Heart right ventricle (tissue), 16 donors: ENCODE measurements around the gene KIF5C. TPM values are rescaled to one million over a fixed set of nuclear protein-coding genes. Genes with fewer than 3 reads are reported as not detected.
A peak's percentile ranks its signal among the peaks of the same experiment; 100 is the strongest.

ENCODE experiments used
- ATAC-seq, 8 donors: fragments of 200-7000 bp; cut with Tn5 transposase; one replicate each; pipeline ENCODE4 v1.9.1; 2020; ENCODE audit warnings: mild to moderate bottlenecking in 8 of 8, moderate library complexity in 8 of 8, moderate number of reproducible peaks in 1 of 8
- DNase-seq, 2 donors: peaks; one replicate each; pipeline ENCODE4 v3.0.0-alpha.2; 2020
- H3K27ac ChIP-seq, 10 donors: fragments of 200-600 bp; sonication (generic) in 2 of 10; one replicate each; pipeline versions ENCODE4 v1.5.0 to v1.8.0; 2020 to 2022; ENCODE audit warnings: mild to moderate bottlenecking in 3 of 10
- H3K27me3 ChIP-seq, 7 donors: fragments of 200-600 bp; one replicate each; pipeline ENCODE4 v1.8.0; 2021 to 2022; ENCODE audit warnings: mild to moderate bottlenecking in 2 of 7
- H3K36me3 ChIP-seq, 9 donors: fragments of 200-600 bp; sonication (generic) in 1 of 9; one replicate each; pipeline versions ENCODE4 v1.5.0 to v1.8.0; 2020 to 2022; ENCODE audit warnings: mild to moderate bottlenecking in 2 of 9
- H3K4me1 ChIP-seq, 9 donors: fragments of 200-600 bp; sonication (generic) in 1 of 9; one replicate each; pipeline versions ENCODE4 v1.5.0 to v1.8.0; 2020 to 2022; ENCODE audit warnings: mild to moderate bottlenecking in 4 of 9
- H3K4me3 ChIP-seq, 10 donors: fragments of 200-600 bp; sonication (generic) in 2 of 10; one replicate each; pipeline versions ENCODE4 v1.5.0 to v1.8.0; 2020 to 2022; ENCODE audit warnings: mild to moderate bottlenecking in 7 of 10, moderate library complexity in 2 of 10
- H3K9me3 ChIP-seq, 11 donors: fragments of 200-600 bp in 10 of 11; sonication (generic) in 2 of 11; one replicate each; pipeline versions ENCODE4 v1.5.0 to v1.8.0; 2013 to 2022; ENCODE audit warnings: mild to moderate bottlenecking in 2 of 11, control low read depth in 1 of 11, moderate library complexity in 1 of 11
- CTCF ChIP-seq, 9 donors: fragments of 200-600 bp; sonication (generic) in 2 of 9; IDR thresholded peaks; one replicate each; pipeline versions ENCODE4 v1.5.0 to v1.8.0; 2021 to 2022; ENCODE audit warnings: antibody characterized with exemption in 9 of 9, mild to moderate bottlenecking in 5 of 9, moderate library complexity in 1 of 9
- WGBS, 2 donors: extraction: QIAGEN DNeasy Blood & Tissue Kit; methylation state at CpG; one replicate each; pipeline ENCODE4 v1.1.7; 2013; ENCODE audit warnings: inconsistent platforms in 1 of 2; 5-methylcytosine and 5-hydroxymethylcytosine counted together
- intact Hi-C, 10 donors: fragments of 100-400 bp; cut with DNase I; formaldehyde crosslinking; loops; one replicate each; pipeline versions ENCODE4 v1.11.1 to v1.14.2; 2022
- polyA plus RNA-seq, 2 donors: library from polyadenylated mRNA; stranded (reverse); fragments of 200-250 nt; gene quantifications; one replicate each; pipeline ENCODE4 v1.2.3, GENCODE V29; 2013
- total RNA-seq, 10 donors: library from RNA; stranded (reverse); fragmentation: NEBNext Ultra II Directional in 3 of 10; extraction: Animal tissue kit (Norgen Biotek cat#: 25700) in 3 of 10; gene quantifications; one replicate each; pipeline versions ENCODE4 v1.2.1 to v1.2.4, GENCODE V29; 2021 to 2023
- donor health status: Arrhythmogenic right ventricular cardiomyopathy.
- donor health status: ischemic (EF 13 %, LVEDD 7.1; RV severe dilation, severe dysfunction).
- donor health status: healthy with polysubstance abuse.
- donor health status: DM: no; HTN: yes; CAD: no.
- donor health status: DM: no; HTN: no; CAD: no.
- donor health status: ischemic (EF 25% LVEDD 6.9; RV normal size, moderate dysfunction).
- donor health status: ischemic (EF 25% LVEDD 5.7; RV mildly dilated, moderate dysfunction).
- donor health status: healthy.
- donor health status: DM: yes; HTN: yes; CAD: no.
- donor health status: Ischemic cardiomyopathy.
- donor health status: ischemic (EF 35%, LVEDD 5.7; RV mildly dilated, moderate dysfunction).
- donor health status: nonischemic (EF 11% LVEDD 7.7; RV severe dilation, severe dysfunction).
- donor health status: DM: yes; HTN: yes; CAD: no.
- donor health status: PGD.
- donor health status: ischemic (EF 29% LVEDD 5.4; RV normal size, mild dysfunction).
- donor health status: nonischemic (EF 23%, LVEDD 6.1; RV moderate dilation, normal function).

Gene KIF5C
- total and polyA plus RNA-seq, 12 donors, result 0.21 to 0.94 (median 0.42) TPM

- Histone ChIP-seq H3K9me3 (no peaks in the 10 kb centered on the region), H3K27me3 (peaks cover 0 to 4% (median 0%) of the 10 kb centered on the region in 7 donors), H3K4me3 (no peak overlapping the region), H3K27ac (no peak overlapping the region), H3K4me1 (peaks cover 0 to 5% (median 0%) of the 10 kb centered on the region in 9 donors), H3K36me3 (no peaks in the 10 kb centered on the region)
- intact Hi-C loops, result no loop called here
- DNase-seq (no peak), ATAC-seq (no peak)
- TF ChIP-seq CTCF (IDR thresholded peaks at IDR 0.05), result no peak
- 85 to 87% methylated on average over 7 of the region's 7 CpGs for WGBS, 2 donors
Measured at GRCh38 chr2:148967056-148967455, 92.0 kb downstream of the KIF5C start.

- H3K27ac ChIP-seq, result no peak overlapping the region
- no peaks in the 10 kb centered on the region for H3K36me3 ChIP-seq
- peaks cover 0 to 4% (median 0%) of the 10 kb centered on the region in 7 donors for H3K27me3 ChIP-seq
- ATAC-seq, result no peak
- H3K9me3 ChIP-seq, result no peaks in the 10 kb centered on the region
- peak in 3 of 9 donors; percentile 7 to 31 (median 8) for TF ChIP-seq CTCF (IDR thresholded peaks at IDR 0.05)
- H3K4me1 ChIP-seq, result peaks cover 0 to 5% (median 0%) of the 10 kb centered on the region in 9 donors
- WGBS, 2 donors, result 61 to 62% methylated on average over 8 of the region's 8 CpGs
- H3K4me3 ChIP-seq, result no peak overlapping the region
- DNase-seq, result no peak
- intact Hi-C loops, result no loop called here
Measured at GRCh38 chr2:148967578-148967977, 92.6 kb downstream of the KIF5C start.

GRCh38 chr2:148968301-148968700 is 93.3 kb downstream of the KIF5C start:
- no peak overlapping the region for H3K27ac ChIP-seq
- ATAC-seq (no peak), DNase-seq (no peak)
- TF ChIP-seq CTCF (IDR thresholded peaks at IDR 0.05), result no peak
- H3K4me1 ChIP-seq, result peaks cover 0 to 5% (median 0%) of the 10 kb centered on the region in 9 donors
- no peaks in the 10 kb centered on the region for H3K36me3 ChIP-seq
- WGBS, 2 donors, result 87 to 88% methylated on average over 4 of the region's 4 CpGs
- no peak overlapping the region for H3K4me3 ChIP-seq
- peaks cover 0 to 4% (median 0%) of the 10 kb centered on the region in 7 donors for H3K27me3 ChIP-seq
- H3K9me3 ChIP-seq, result no peaks in the 10 kb centered on the region
- intact Hi-C loops, result no loop called here

GRCh38 chr2:148968776-148969319 is 93.8 kb downstream of the KIF5C start:
- intact Hi-C loops, result no loop called here
- Histone ChIP-seq H3K4me3 (no peak overlapping the region), H3K9me3 (no peaks in the 10 kb centered on the region), H3K27ac (no peak overlapping the region), H3K4me1 (peaks cover 0 to 5% (median 0%) of the 10 kb centered on the region in 9 donors), H3K27me3 (no peaks in the 10 kb centered on the region), H3K36me3 (no peaks in the 10 kb centered on the region)
- no peak for DNase-seq
- ATAC-seq, result no peak
- WGBS, 2 donors, result 81 to 88% methylated on average over 4 of the region's 4 CpGs
- TF ChIP-seq CTCF (IDR thresholded peaks at IDR 0.05), result no peak
